GM23338 (cell line): ENCODE data around the gene APMAP. TPM values are rescaled to one million over a fixed set of nuclear protein-coding genes. Genes with fewer than 3 reads are reported as not detected.

ENCODE experiments used
- ATAC-seq: fragments of 200-7000 bp; cut with Tn5 transposase; 3 replicates; pipeline ENCODE4 v1.9.1; 2020
- DNase-seq: peaks from one replicate; pipeline ENCODE4 v3.0.0-alpha.2; 2015; ENCODE audit warnings: low spot score
- H2AFZ ChIP-seq: fragments of 200-600 bp; sonication (generic); 2 replicates; pipeline ENCODE4 v1.8.0; 2016; ENCODE audit warnings: antibody characterized with exemption, mild to moderate bottlenecking, moderate library complexity
- H3F3A ChIP-seq: fragments of 200-600 bp; sonication (generic); replicated peaks from 2 replicates; pipeline ENCODE4 v1.8.0; 2017; ENCODE audit warnings: antibody characterized with exemption, mixed run types, low read depth
- H3K27ac ChIP-seq: fragments of 200-600 bp; sonication (generic); 2 replicates; pipeline ENCODE4 v1.6.1; 2016; ENCODE audit warnings: low read depth
- H3K27me3 ChIP-seq: fragments of 200-600 bp; sonication (generic); 2 replicates; pipeline ENCODE4 v1.8.0; 2016; ENCODE audit warnings: mild to moderate bottlenecking, mixed run types, moderate library complexity; ENCODE audit not compliant: insufficient read depth
- H3K36me3 ChIP-seq: fragments of 200-600 bp; sonication (generic); 2 replicates; pipeline ENCODE4 v1.8.0; 2016; ENCODE audit warnings: mild to moderate bottlenecking; ENCODE audit not compliant: insufficient read depth
- H3K4me1 ChIP-seq: fragments of 200-600 bp; sonication (generic); 2 replicates; pipeline ENCODE4 v1.8.0; 2016; ENCODE audit warnings: mild to moderate bottlenecking, moderate library complexity; ENCODE audit not compliant: insufficient read depth
- H3K4me2 ChIP-seq: fragments of 200-600 bp; sonication (generic); 2 replicates; pipeline ENCODE4 v1.7.1; 2017; ENCODE audit warnings: mixed run types
- H3K4me3 ChIP-seq: fragments of 200-600 bp; sonication (generic); 2 replicates; pipeline ENCODE4 v1.6.1; 2016; ENCODE audit warnings: mixed run types
- H3K79me2 ChIP-seq: fragments of 200-600 bp; sonication (generic); replicated peaks from 2 replicates; pipeline ENCODE4 v1.8.0; 2017; ENCODE audit warnings: mild to moderate bottlenecking; ENCODE audit not compliant: insufficient read depth
- H3K9me2 ChIP-seq: fragments of 200-600 bp; sonication (generic); 2 replicates; pipeline ENCODE4 v1.8.0; 2017; ENCODE audit not compliant: insufficient read depth
- H4K20me1 ChIP-seq: fragments of 200-600 bp; sonication (generic); replicated peaks from 2 replicates; pipeline ENCODE4 v1.8.0; 2017; ENCODE audit warnings: mild to moderate bottlenecking; ENCODE audit not compliant: insufficient read depth
- H3K27ac Mint-ChIP-seq: 2 replicates; pipeline ENCODE4 v1.8.0; 2020; ENCODE audit warnings: inconsistent platforms, mild to moderate bottlenecking, moderate library complexity, mixed read lengths
- H3K27me3 Mint-ChIP-seq: 3 replicates; pipeline ENCODE4 v1.8.0; 2022; ENCODE audit warnings: low read depth, mild to moderate bottlenecking, moderate library complexity, mixed read lengths, inconsistent platforms; ENCODE audit not compliant: insufficient read depth, poor library complexity
- H3K36me3 Mint-ChIP-seq: 3 replicates; pipeline ENCODE4 v1.8.0; 2021; ENCODE audit warnings: low read depth, mild to moderate bottlenecking, inconsistent platforms, moderate library complexity, mixed read lengths
- H3K4me1 Mint-ChIP-seq: 3 replicates; pipeline ENCODE4 v1.8.0; 2020; ENCODE audit warnings: mild to moderate bottlenecking, inconsistent platforms, mixed read lengths
- H3K4me3 Mint-ChIP-seq: 3 replicates; pipeline ENCODE4 v1.8.0; 2021; ENCODE audit warnings: moderate library complexity, mild to moderate bottlenecking, inconsistent platforms, mixed read lengths
- H3K9me3 Mint-ChIP-seq: 3 replicates; pipeline ENCODE4 v1.8.0; 2020; ENCODE audit warnings: moderate library complexity, mild to moderate bottlenecking, inconsistent platforms, mixed read lengths
- CREB1 ChIP-seq: fragments of 250-450 bp; sonication (Bioruptor Pico); IDR thresholded peaks from 2 replicates; pipeline ENCODE4 v1.5.0; 2020; ENCODE audit warnings: low read depth, mild to moderate bottlenecking, moderate library complexity
- CTCF ChIP-seq, 2 experiments: fragments of 200-600 bp in 1 of 2; sonication (generic) in 1 of 2; conservative IDR thresholded peaks; 2 replicates each; pipeline versions ENCODE4 v1.5.1 to v1.6.1; 2016 to 2017; ENCODE audit warnings: antibody characterized with exemption in 2 of 2, low read depth in 2 of 2, mild to moderate bottlenecking in 2 of 2, moderate library complexity in 1 of 2
- ETS1 ChIP-seq: IDR thresholded peaks from 2 replicates; pipeline ENCODE4 v1.6.1; 2016; ENCODE audit warnings: antibody characterized with exemption
- EZH2 ChIP-seq: fragments of 200-600 bp; sonication (generic); IDR thresholded peaks from one replicate; pipeline ENCODE4 v1.8.0; 2017; ENCODE audit warnings: antibody characterized with exemption, mild to moderate bottlenecking, low read depth; ENCODE audit not compliant: unreplicated experiment
- EZH2phosphoT487 ChIP-seq: fragments of 200-600 bp; sonication (generic); IDR thresholded peaks from one replicate; pipeline ENCODE4 v1.8.1; 2018; ENCODE audit warnings: antibody characterized with exemption; ENCODE audit not compliant: unreplicated experiment
- JUNB ChIP-seq: IDR thresholded peaks from one replicate; pipeline ENCODE4 v1.6.1; 2016; ENCODE audit warnings: antibody characterized with exemption; ENCODE audit not compliant: unreplicated experiment
- NANOG ChIP-seq: IDR thresholded peaks from 2 replicates; pipeline ENCODE4 v1.6.1; 2016; ENCODE audit warnings: antibody characterized with exemption, borderline replicate concordance
- POLR2AphosphoS5 ChIP-seq: IDR thresholded peaks from 2 replicates; pipeline ENCODE4 v1.6.1; 2016; ENCODE audit warnings: antibody characterized with exemption, low read depth
- STAT1 ChIP-seq: IDR thresholded peaks from one replicate; pipeline ENCODE4 v1.6.1; 2016; ENCODE audit warnings: antibody characterized with exemption; ENCODE audit not compliant: unreplicated experiment
- ZNF114 ChIP-seq: fragments of 250-450 bp; sonication (Bioruptor Pico); IDR thresholded peaks from 2 replicates; pipeline ENCODE4 v1.5.0; 2020; ENCODE audit warnings: mild to moderate bottlenecking, moderate library complexity
- ZNF331 ChIP-seq: fragments of 250-450 bp; sonication (Bioruptor Pico); IDR thresholded peaks from 2 replicates; pipeline ENCODE4 v1.5.0; 2020; ENCODE audit warnings: low read depth, mild to moderate bottlenecking, moderate library complexity
- ZNF462 ChIP-seq: fragments of 250-450 bp; sonication (Bioruptor Pico); IDR thresholded peaks from 2 replicates; pipeline ENCODE4 v1.5.0; 2020; ENCODE audit warnings: mild to moderate bottlenecking, moderate library complexity
- polyA plus RNA-seq: library from polyadenylated mRNA; unstranded; fragments of >200 nt; fragmentation: Nextera tagmentation; extraction: Ambion mirVana; gene quantifications from 2 replicates; pipeline ENCODE4 v1.2.1, GENCODE V29; 2016
- total RNA-seq: library from RNA; depleted of rRNA; stranded (reverse); fragments of >200 nt; shearing (Covaris generic); gene quantifications from 2 replicates; pipeline ENCODE4 v1.2.3, GENCODE V29; 2014

APMAP gene
- total and polyA plus RNA-seq, 2 experiments from 2014 or later, result 31.7 to 72.3 TPM

- H3K36me3 Mint-ChIP-seq, result no peaks in the 10 kb centered on the region
- no peaks in the 10 kb centered on the region for H4K20me1 ChIP-seq
- TF ChIP-seq EZH2phosphoT487 (no peak), ZNF114 (no peak), NANOG (no peak), EZH2 (no peak), ETS1 (no peak), POLR2AphosphoS5 (no peak), ZNF331 (CRISPR knock-in tag) (no peak)
Observed at GRCh38 chr20:25024171-25024570, 31.6 kb upstream of the APMAP start.

GRCh38 chr20:25023356-25023755 is 30.8 kb upstream of the APMAP start:
- no peaks in the 10 kb centered on the region for H3K36me3 ChIP-seq
- peaks cover 5% of the 10 kb centered on the region; the same call in 2 of the 3 replicates for H3K4me1 Mint-ChIP-seq
- H3K4me3 Mint-ChIP-seq, result no peak overlapping the region
- no peaks in the 10 kb centered on the region for H3K79me2 ChIP-seq
- H2AFZ ChIP-seq, result no peak overlapping the region
- 0 out of 2 replicates have a peak, but pooled peaks cover 15% of the 10 kb centered on the region for H3K9me2 ChIP-seq
- peaks cover 16% of the 10 kb centered on the region for H3K27me3 Mint-ChIP-seq
- H3K27ac Mint-ChIP-seq, result no peak overlapping the region
- no peaks in the 10 kb centered on the region for H3K36me3 Mint-ChIP-seq
- no peak overlapping the region for H3K4me2 ChIP-seq
- no peaks in the 10 kb centered on the region for H3K4me1 ChIP-seq
- no peak for DNase-seq
- no peak overlapping the region for H3K27ac ChIP-seq
- no peaks in the 10 kb centered on the region for H4K20me1 ChIP-seq
- no peaks in the 10 kb centered on the region for H3K27me3 ChIP-seq
- no peak overlapping the region for H3K4me3 ChIP-seq
- no peak for ATAC-seq
- H3K9me3 Mint-ChIP-seq, result no peaks in the 10 kb centered on the region; the same call in 2 of the 3 replicates
- H3F3A ChIP-seq, result no peaks in the 10 kb centered on the region
- TF ChIP-seq CREB1 (CRISPR knock-in tag) (no peak), JUNB (no peak), EZH2 (no peak), EZH2phosphoT487 (no peak), CTCF (conservative IDR thresholded peaks at IDR 0.05; ENCODE audit: low read depth in 2 of 2) (no peak), POLR2AphosphoS5 (no peak), ZNF462 (CRISPR knock-in tag) (no peak), ETS1 (no peak), STAT1 (no peak), ZNF114 (no peak)

More at GRCh38 chr20:25024171-25024570, 31.6 kb upstream of the APMAP start:
- H3K4me3 ChIP-seq, result no peak overlapping the region
- no peaks in the 10 kb centered on the region for H3F3A ChIP-seq
- H3K4me1 ChIP-seq, result no peaks in the 10 kb centered on the region
- no peak overlapping the region for H3K4me2 ChIP-seq
- no peak for DNase-seq
- no peak overlapping the region for H3K27ac ChIP-seq
- H3K27me3 ChIP-seq, result no peaks in the 10 kb centered on the region
- Mint-ChIP-seq H3K4me1 (peaks cover 5% of the 10 kb centered on the region; the same call in 2 of the 3 replicates), H3K4me3 (no peak overlapping the region), H3K27me3 (peaks cover 16% of the 10 kb centered on the region), H3K9me3 (no peaks in the 10 kb centered on the region; the same call in 2 of the 3 replicates), H3K27ac (no peak overlapping the region)
- H3K9me2 ChIP-seq, result 0 out of 2 replicates have a peak, but pooled peaks cover 15% of the 10 kb centered on the region
- H3K79me2 ChIP-seq, result no peaks in the 10 kb centered on the region
- H2AFZ ChIP-seq, result no peak overlapping the region
- no peaks in the 10 kb centered on the region for H3K36me3 ChIP-seq
- no peak for ATAC-seq
